GM19328 (cell line): ENCODE measurements around the gene FKBP5.
"Not testable (repeated sequence)": the region's sequence is repeated elsewhere in the genome, so short reads cannot be mapped to it uniquely, and the experiment has no call there.

Experiments
- ATAC-seq: cut with Tn5 transposase; IDR thresholded peaks from one replicate; pipeline ENCODE4 v1.9.1; 2021; ENCODE audit warnings: mild to moderate bottlenecking, moderate library complexity; ENCODE audit not compliant: unreplicated experiment

Gene FKBP5

GRCh38 chr6:35589904-35590303, 98.8 kb downstream of the FKBP5 start:
- ATAC-seq = no peak

GRCh38 chr6:35589201-35589739, 99.4 kb downstream of the FKBP5 start:
- ATAC-seq = no peak

GRCh38 chr6:35587167-35587566, 101.5 kb downstream of the FKBP5 start:
- ATAC-seq = no peak

GRCh38 chr6:35586542-35586941, 102.2 kb downstream of the FKBP5 start:
- no peak for ATAC-seq

GRCh38 chr6:35585658-35586057, 103.1 kb downstream of the FKBP5 start:
- no peak for ATAC-seq

- no peak for ATAC-seq
Measured at GRCh38 chr6:35583893-35584688, 104.6 kb downstream of the FKBP5 start.

- ATAC-seq = no peak
Measured at GRCh38 chr6:35582315-35582714, 106.4 kb downstream of the FKBP5 start.

- no peak for ATAC-seq
Measured at GRCh38 chr6:35581633-35582032, 107.1 kb downstream of the FKBP5 start.

- ATAC-seq = no peak
Measured at GRCh38 chr6:35580836-35581235, 107.9 kb downstream of the FKBP5 start.

GRCh38 chr6:35576682-35577081, 112.0 kb downstream of the FKBP5 start:
- no peak for ATAC-seq

- ATAC-seq = no peak
Measured at GRCh38 chr6:35573495-35574110, 115.1 kb downstream of the FKBP5 start.

GRCh38 chr6:35570885-35571330, 117.8 kb downstream of the FKBP5 start:
- ATAC-seq = not testable (repeated sequence)

GRCh38 chr6:35569011-35569461, 119.7 kb downstream of the FKBP5 start:
- no peak for ATAC-seq

- no peak for ATAC-seq
Measured at GRCh38 chr6:35566794-35567193, 121.9 kb downstream of the FKBP5 start.

GRCh38 chr6:35564733-35565132, 124.0 kb downstream of the FKBP5 start:
- ATAC-seq = no peak

- no peak for ATAC-seq
Measured at GRCh38 chr6:35562060-35562459, 126.7 kb downstream of the FKBP5 start.

GRCh38 chr6:35561113-35561512, 127.6 kb downstream of the FKBP5 start:
- ATAC-seq = no peak

GRCh38 chr6:35558571-35558970, 130.1 kb downstream of the FKBP5 start:
- ATAC-seq = no peak

GRCh38 chr6:35557239-35557638, 131.5 kb downstream of the FKBP5 start:
- no peak for ATAC-seq

GRCh38 chr6:35554811-35555210, 133.9 kb downstream of the FKBP5 start:
- ATAC-seq = no peak

- no peak for ATAC-seq
Measured at GRCh38 chr6:35553315-35553714, 135.4 kb downstream of the FKBP5 start.

GRCh38 chr6:35552285-35552917, 136.3 kb downstream of the FKBP5 start:
- ATAC-seq = no peak
